Fibroblast of peridontal ligament (primary cell): ENCODE data around the gene DCTN3.
A peak's percentile ranks its signal among the peaks of the same experiment; 100 is the strongest.

Source experiments
- DNase-seq: peaks from one replicate; pipeline ENCODE4 v3.0.0-alpha.2; 2010; ENCODE audit errors: extremely low read depth

The DCTN3 gene

GRCh38 chr9:34590381-34591247, 29.7 kb downstream of the DCTN3 start:
- no peak for DNase-seq

- DNase-seq, result no peak
These were observed 30.5 kb downstream of the DCTN3 start, which contains the start of gene CNTFR for GRCh38 chr9:34589636-34590380. TSS of gene CNTFR (minus strand) at chr9:34589724. CDS start at chr9:34568981, 20,743 bp downstream.

DNA sequence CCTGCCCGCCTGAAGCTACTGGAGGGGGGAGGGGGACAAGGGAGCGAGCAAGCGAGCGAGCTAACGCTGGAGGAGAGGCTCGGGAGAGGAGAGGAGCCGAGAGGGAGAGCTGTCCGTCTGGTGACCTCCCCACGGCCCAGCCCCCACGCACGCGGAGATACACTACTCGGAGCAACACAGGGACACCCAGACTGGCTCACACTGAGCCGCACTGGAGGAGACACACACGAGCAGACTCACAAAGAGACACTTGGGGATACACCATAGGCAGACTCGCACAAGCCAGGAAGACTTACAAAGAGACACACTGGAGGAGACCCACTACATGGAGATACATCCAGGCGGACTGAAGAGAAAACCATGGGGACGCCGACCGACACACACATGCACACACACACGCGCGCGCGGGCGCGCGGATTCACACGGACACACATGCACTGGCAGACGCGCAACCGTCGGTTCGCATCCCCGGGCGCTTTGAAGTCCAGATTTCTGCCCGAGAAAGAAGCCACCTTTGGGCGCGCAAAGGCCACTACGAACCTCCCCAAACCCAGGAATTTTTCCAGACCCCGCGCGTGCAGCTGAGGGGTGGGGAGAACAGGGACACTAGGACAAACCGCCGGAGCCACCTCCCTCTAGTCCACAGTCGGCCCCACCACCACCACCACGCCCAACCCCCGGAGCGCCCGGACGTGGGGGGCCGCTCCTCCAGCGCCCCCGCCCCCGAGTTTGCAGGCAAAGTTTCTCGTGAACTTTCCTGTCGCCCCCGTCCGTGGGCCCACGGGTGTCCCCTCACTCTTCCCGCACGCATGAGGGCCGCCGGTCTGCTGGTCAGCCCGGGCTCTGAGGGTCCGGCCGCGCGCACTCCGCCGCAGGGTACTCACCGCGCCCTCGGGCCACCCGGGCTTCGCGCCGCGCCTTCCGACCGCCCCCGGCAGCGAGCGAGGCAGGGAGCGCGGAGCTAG, 31.3 kb downstream of the DCTN3 start:
- no peak for DNase-seq

DNA sequence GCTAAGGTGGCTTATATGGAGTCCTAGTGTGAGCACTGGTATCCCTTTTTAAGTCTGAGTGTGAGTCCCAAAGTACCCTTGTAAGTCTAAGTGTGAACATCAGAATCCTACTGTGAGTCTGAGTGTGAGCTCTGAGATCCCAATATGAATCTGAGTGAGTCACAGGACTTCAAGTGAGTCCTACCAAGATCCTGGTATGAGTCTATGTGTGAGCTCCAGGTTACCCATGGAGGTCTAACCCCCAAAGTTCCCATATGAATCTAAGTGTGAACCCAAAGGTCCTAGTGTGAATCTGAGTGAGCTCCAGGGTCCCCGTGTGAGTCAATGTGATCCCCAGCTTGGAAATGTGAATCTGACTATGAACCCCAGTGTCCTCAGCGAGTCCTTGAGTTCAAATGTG, 33.0 kb downstream of the DCTN3 start:
- no peak for DNase-seq

DNA sequence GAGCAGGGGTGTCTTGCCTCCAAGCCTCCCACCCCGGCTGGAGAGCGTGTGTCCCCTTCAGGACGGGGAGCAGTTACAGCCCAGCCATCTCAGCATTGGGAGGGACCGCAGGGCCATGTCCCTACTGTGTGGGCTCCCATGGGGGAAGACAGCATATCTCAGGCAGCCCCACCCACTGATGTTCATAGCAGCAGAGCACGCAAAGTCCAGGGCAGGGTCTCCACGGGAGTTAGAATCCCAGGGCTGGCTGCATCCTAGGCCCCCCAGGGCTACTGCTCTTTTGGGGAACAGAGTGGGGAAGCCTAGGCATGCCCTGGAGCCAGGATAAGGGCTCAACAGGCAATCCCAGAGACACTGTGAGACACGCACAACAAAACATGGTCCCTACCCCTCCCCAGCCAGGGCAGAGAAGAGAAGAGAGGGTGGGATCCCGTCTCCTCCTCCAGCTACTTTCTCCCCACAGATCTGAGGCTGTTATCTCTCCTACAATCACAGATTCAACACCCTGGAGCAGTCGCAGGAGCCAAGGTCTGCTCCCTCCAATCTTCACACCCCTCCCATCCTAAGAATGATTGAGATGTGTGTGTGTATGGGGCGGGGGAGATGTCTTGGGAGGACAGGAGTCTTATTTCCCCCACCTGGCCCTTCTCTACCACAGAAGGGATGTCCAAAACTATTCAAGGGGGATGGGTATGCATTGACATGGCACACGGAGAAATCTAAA, 34.2 kb downstream of the DCTN3 start:
- no peak for DNase-seq

GRCh38 chr9:34584970-34585369, 35.3 kb downstream of the DCTN3 start:
- DNase-seq, result no peak

DNA sequence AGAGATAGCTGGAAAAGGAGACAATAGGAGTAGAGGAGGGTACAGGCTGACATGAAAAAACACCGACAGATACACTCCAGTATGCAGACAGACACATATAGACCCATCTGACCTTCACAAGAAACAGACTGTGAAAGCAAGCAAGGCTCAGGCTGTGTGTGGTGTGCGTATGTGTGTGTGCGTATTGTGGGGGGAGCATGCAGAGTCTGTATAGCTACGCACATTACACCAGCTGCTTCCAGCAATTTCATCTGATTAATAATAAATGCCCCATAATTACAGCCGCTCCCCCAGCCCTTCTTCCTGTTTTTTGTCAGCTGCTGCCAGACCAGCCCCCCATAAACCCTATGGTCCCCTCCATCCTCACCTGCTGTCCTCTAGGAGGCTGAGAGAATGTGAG, 37.5 kb downstream of the DCTN3 start:
- DNase-seq, result no peak

DNA sequence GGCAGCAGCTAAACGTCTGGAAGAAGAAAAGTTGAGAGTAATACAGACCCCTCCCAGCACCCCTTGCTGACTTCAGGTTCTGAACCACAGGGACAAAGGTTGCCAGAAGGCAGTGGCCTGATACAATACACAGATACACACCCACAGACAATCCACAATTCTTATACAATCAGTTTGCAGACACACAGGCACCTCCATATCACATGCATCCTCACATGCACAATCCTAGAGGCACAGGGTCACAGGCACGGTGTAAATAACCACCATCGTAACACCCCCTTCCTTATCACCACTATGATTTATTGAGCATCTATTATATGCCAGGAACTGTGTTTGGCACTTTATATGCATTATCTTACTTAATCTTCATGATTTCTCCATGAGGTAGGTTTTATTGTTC, 39.0 kb downstream of the DCTN3 start:
- no peak for DNase-seq

GRCh38 chr9:34580358-34580757, 39.9 kb downstream of the DCTN3 start:
- DNase-seq, result no peak

DNA sequence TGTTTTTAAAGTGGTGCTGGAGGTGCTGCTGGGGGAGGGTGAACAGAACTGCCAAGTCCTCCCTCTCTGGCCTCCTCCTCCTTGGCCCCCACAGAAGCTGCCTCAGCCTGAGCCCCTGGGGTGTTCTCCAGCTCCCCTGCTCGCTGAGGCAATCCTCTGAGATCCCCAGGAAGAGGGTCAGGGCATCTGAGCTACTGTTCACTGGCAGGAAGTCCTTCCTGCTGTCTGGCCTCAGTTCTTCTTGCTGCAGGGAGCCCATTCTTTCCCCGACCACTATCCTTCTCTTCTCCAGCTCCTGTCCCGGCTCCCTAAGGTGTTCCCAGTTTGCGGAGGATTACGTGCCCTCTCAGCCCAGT, 40.5 kb downstream of the DCTN3 start:
- no peak for DNase-seq

DNA sequence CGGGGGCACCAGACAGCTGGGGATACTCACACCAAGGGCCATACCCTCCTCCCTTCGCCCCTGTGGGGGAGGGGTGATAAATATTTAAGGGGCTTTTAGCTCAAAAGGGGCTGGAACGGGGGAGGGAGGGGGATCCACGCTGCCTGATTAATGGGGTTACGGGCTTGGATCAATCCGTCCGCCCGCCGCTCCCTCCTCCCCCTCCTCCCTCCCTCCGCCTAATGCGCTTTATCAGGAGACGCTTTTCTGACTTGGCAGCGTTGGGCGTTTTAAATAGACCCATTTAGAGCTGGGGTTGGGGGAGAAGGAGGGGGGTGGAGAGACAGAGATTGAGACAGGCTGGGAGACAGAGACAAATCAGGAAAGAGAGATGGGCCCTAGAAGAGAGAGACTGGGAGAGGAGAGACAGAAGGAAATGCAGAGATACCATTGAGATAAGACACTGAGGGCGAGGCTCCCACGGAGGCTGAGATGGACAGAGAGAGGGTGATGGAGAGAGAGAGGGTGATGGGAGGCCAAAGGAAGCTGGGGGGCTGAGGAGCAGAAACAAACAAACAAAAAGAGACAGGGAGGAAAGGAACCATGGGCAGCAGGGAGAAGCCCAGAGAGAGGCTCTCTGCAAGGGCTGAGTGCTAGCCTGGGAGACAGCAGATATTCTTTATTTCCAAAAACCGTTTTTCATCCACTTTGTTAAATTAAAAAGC, 41.0 kb downstream of the DCTN3 start:
- no peak for DNase-seq

- DNase-seq, result peak; percentile 28
These were observed 41.8 kb downstream of the DCTN3 start for GRCh38 chr9:34578241-34579103.

- DNase-seq, result no peak
These were observed 42.7 kb downstream of the DCTN3 start for GRCh38 chr9:34577400-34578240.

- DNase-seq, result no peak
These were observed 43.5 kb downstream of the DCTN3 start for GRCh38 chr9:34576597-34577399.

DNA sequence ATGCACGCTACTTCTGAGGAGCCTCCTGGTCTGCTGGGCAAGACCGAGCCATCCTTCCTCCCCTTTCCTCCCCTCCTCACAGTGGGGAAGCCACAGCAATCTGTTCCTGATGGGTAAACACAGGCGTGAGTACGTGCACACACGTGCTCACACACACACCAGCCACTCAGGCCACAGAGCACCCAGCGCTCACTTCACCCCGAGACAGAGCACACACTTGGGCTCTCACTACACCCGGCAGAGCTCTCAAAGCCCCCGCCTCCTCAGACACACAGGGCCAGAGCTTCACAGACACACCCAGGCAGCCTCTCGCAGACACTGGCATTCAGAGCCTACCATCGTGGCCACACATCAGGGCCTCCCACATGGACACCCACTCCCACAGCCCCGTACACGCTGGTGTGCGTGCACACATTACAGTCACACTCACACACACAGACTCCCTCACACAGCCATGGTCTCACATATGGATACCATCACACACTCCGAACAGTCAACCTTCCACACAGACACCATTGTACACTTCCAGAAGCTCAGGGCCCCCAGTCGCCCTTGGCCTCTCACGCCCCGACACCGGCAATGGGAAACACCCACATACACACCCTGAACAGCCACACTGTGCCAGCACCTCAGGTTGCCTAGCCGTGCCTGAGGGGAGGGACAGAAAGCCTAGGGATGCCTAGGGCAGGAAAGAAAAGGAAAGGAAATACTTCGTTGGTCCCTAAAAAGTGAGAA, 44.3 kb downstream of the DCTN3 start:
- DNase-seq, result no peak

GRCh38 chr9:34575241-34575640, 45.1 kb downstream of the DCTN3 start:
- no peak for DNase-seq

DNA sequence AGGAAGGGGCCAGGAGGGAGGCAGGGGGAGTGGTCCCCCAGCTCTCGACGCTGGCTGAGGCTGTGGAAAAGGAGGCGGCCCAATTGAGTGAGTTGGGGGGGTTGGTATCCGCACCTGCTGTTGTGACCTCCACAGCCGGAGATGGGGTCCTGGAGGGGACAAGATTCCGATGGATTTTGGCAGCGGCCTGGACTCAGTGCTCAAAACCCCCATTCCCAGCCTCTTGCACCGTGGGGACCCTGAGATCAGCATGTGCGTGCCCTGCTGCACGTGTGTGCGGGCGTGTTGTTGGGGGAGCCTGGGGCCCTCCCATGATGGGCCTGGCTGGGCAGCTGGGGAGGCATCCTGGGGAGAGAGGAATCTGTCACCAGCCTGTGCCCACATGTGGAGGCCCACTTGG, 45.7 kb downstream of the DCTN3 start:
- DNase-seq, result no peak
